Endothelial cell of umbilical vein (primary cell): ENCODE measurements around the gene KIF5C. TPM values are rescaled to one million over a fixed set of nuclear protein-coding genes. Genes with fewer than 3 reads are reported as not detected.

Experiments used
- BruUV-seq: library from RNA; stranded (reverse); fragments of 400-500 nt; replicated peaks from 2 replicates; lab custom pipeline; 2021; lab: Mats Ljungman, UMichigan
- CTCF ChIA-PET: fragments of 300-600, 350-600 bp; sonication (Branson Sonifier 250); formaldehyde crosslinking; loops from one replicate; lab custom pipeline; 2021; ENCODE audit warnings: antibody characterized with exemption, inconsistent platforms; lab: Charles Lee
- POLR2A ChIA-PET: fragments of 300-600, 350-600 bp; sonication (Branson Sonifier 250); formaldehyde crosslinking; loops from one replicate; lab custom pipeline; 2021; ENCODE audit warnings: antibody characterized with exemption, inconsistent platforms; lab: Charles Lee
- DNase-seq: peaks from one replicate; pipeline ENCODE4 v3.0.0-alpha.2; 2011; ENCODE audit warnings: low read depth, low spot score
- FAIRE-seq: peaks from 2 replicates; lab custom pipeline; 2011; peaks lifted over from hg19 to GRCh38; lab: Jason Lieb, UNC
- H2AFZ ChIP-seq: 2 replicates; pipeline ENCODE4 v1.6.0; 2012; ENCODE audit warnings: low read depth, low read length, control low read depth, inconsistent platforms
- H3K27ac ChIP-seq: 2 replicates; pipeline ENCODE4 v1.5.1; 2011; ENCODE audit warnings: low read depth, mild to moderate bottlenecking, control low read depth, low read length, moderate library complexity; ENCODE audit not compliant: insufficient read depth
- H3K27me3 ChIP-seq, 2 experiments: 2 replicates each; pipeline versions ENCODE4 v1.6.0 to v1.6.1; 2011; ENCODE audit warnings: low read length in 2 of 2, mixed read lengths in 1 of 2; ENCODE audit not compliant: control insufficient read depth in 2 of 2, insufficient read depth in 2 of 2
- H3K36me3 ChIP-seq, 2 experiments: 2 replicates in 1 of 2; 3 replicates in 1 of 2; pipeline ENCODE4 v1.5.1; 2011; ENCODE audit warnings: low read length in 2 of 2, mild to moderate bottlenecking in 1 of 2, moderate library complexity in 1 of 2; ENCODE audit not compliant: control insufficient read depth in 2 of 2, insufficient read depth in 2 of 2; ENCODE audit errors: extremely low read depth in 1 of 2
- H3K4me1 ChIP-seq: 3 replicates; pipeline ENCODE4 v1.5.1; 2011; ENCODE audit warnings: mild to moderate bottlenecking, low read length; ENCODE audit not compliant: control insufficient read depth, insufficient read depth; ENCODE audit errors: extremely low read depth
- H3K4me2 ChIP-seq: 2 replicates; pipeline ENCODE4 v1.6.1; 2011; ENCODE audit warnings: low read length, control low read depth, mixed read lengths; ENCODE audit not compliant: insufficient read depth
- H3K4me3 ChIP-seq, 3 experiments: fragments of 200-600 bp in 1 of 3; sonication (generic), shearing (Covaris generic) in 1 of 3; replicated peaks in 1 of 3; 2 replicates each; pipeline ENCODE4 v1.5.1; 2011 to 2016; ENCODE audit warnings: control low read depth in 3 of 3, low read length in 3 of 3, mild to moderate bottlenecking in 2 of 3, inconsistent platforms in 1 of 3, low read depth in 1 of 3, moderate library complexity in 1 of 3; ENCODE audit not compliant: insufficient read depth in 1 of 3
- H3K79me2 ChIP-seq: 2 replicates; pipeline ENCODE4 v1.6.0; 2012; ENCODE audit warnings: low read length, inconsistent platforms; ENCODE audit not compliant: control insufficient read depth, insufficient read depth
- H3K9ac ChIP-seq: replicated peaks from 2 replicates; pipeline ENCODE3; 2011; ENCODE audit warnings: low read length, control low read depth; ENCODE audit not compliant: insufficient read depth; ENCODE audit errors: extremely low read depth
- H3K9me1 ChIP-seq: replicated peaks from 3 replicates; pipeline ENCODE4 v1.6.0; 2011; ENCODE audit warnings: mild to moderate bottlenecking, low read length; ENCODE audit not compliant: control insufficient read depth, insufficient read depth; ENCODE audit errors: extremely low read depth
- H3K9me3 ChIP-seq: replicated peaks from 2 replicates; pipeline ENCODE4 v1.5.1; 2012; ENCODE audit warnings: low read length, inconsistent platforms; ENCODE audit not compliant: control insufficient read depth, insufficient read depth
- H4K20me1 ChIP-seq: replicated peaks from 2 replicates; pipeline ENCODE3; 2011; ENCODE audit warnings: mild to moderate bottlenecking, low read length; ENCODE audit not compliant: control insufficient read depth, insufficient read depth; ENCODE audit errors: extremely low read depth
- CTCF ChIP-seq, 2 donors: IDR thresholded peaks; 1 replicate in 1 of 2; 2 replicates in 1 of 2; pipeline ENCODE4 v1.5.1; 2011; ENCODE audit warnings: low read length in 2 of 2, mild to moderate bottlenecking in 2 of 2, moderate library complexity in 2 of 2, control low read depth in 1 of 2, inconsistent platforms in 1 of 2, low read depth in 1 of 2; ENCODE audit not compliant: insufficient read depth in 1 of 2; ENCODE audit errors: extremely low read depth in 1 of 2
- EZH2 ChIP-seq: IDR thresholded peaks from 2 replicates; pipeline ENCODE4 v1.6.1; 2012; ENCODE audit warnings: borderline replicate concordance, low read depth, mild to moderate bottlenecking, moderate library complexity, low read length, inconsistent platforms; ENCODE audit not compliant: severe bottlenecking
- FOS ChIP-seq: IDR thresholded peaks from 2 replicates; pipeline ENCODE4 v1.6.1; 2011; ENCODE audit warnings: mild to moderate bottlenecking, low read length, moderate library complexity, borderline replicate concordance; ENCODE audit not compliant: insufficient read depth
- GATA2 ChIP-seq: IDR thresholded peaks from 2 replicates; pipeline ENCODE4 v1.7.0; 2011; ENCODE audit warnings: low read depth, mild to moderate bottlenecking, moderate library complexity, mixed read lengths, low read length; ENCODE audit not compliant: insufficient read length, insufficient read depth
- JUN ChIP-seq: IDR thresholded peaks from 2 replicates; pipeline ENCODE4 v1.6.1; 2011; ENCODE audit warnings: borderline replicate concordance, low read depth; ENCODE audit not compliant: insufficient read length, insufficient read depth
- MYC ChIP-seq: IDR thresholded peaks from one replicate; pipeline ENCODE4 v1.6.1; 2011; ENCODE audit warnings: mild to moderate bottlenecking, low read depth, low read length
- POLR2A ChIP-seq: IDR thresholded peaks from 2 replicates; pipeline ENCODE4 v1.6.1; 2012; ENCODE audit warnings: low read depth, mild to moderate bottlenecking, control low read depth, low read length
- POLR2AphosphoS5 ChIP-seq: IDR thresholded peaks from 2 replicates; pipeline ENCODE4 v1.6.1; 2012; ENCODE audit warnings: low read depth, mild to moderate bottlenecking, control low read depth, low read length, moderate library complexity; ENCODE audit not compliant: insufficient read depth
- dilution Hi-C: fragments of 300-500 bp; cut with MboI; formaldehyde crosslinking; loops from one replicate; pipeline ENCODE4 v1.15.0; 2019; ENCODE audit warnings: low sequenced_read_pairs; ENCODE audit not compliant: extremely low pct_ligation_motif_present
- intact Hi-C: fragments of 100-400 bp; cut with micrococcal nuclease; formaldehyde crosslinking; loops from one replicate; pipeline ENCODE4 v1.10.0; 2022
- polyA plus RNA-seq, 4 experiments: library from polyadenylated mRNA; depleted of rRNA in 3 of 4; stranded (reverse) in 3 of 4; unstranded in 1 of 4; fragments of >200 nt; gene quantifications; 2 replicates each; pipeline versions ENCODE4 v1.2.1 to v1.2.3, GENCODE V29; 2011 to 2012; ENCODE audit warnings: missing spikeins in 1 of 4
- total RNA-seq: library from RNA; stranded (reverse); gene quantifications from 2 replicates; pipeline ENCODE4 v1.2.3, GENCODE V29; 2021
- TF ChIP-seq, protein P1 (sequence below): IDR thresholded peaks from 2 replicates; pipeline ENCODE4 v1.6.1; 2011; ENCODE audit not compliant: insufficient read depth, insufficient read length

Gene KIF5C
- total and polyA plus RNA-seq, 2 donors (not counting 3 experiments of a cell fraction or from before 2014, with no cell fraction given) = 0.01 to 0.55 TPM

DNA sequence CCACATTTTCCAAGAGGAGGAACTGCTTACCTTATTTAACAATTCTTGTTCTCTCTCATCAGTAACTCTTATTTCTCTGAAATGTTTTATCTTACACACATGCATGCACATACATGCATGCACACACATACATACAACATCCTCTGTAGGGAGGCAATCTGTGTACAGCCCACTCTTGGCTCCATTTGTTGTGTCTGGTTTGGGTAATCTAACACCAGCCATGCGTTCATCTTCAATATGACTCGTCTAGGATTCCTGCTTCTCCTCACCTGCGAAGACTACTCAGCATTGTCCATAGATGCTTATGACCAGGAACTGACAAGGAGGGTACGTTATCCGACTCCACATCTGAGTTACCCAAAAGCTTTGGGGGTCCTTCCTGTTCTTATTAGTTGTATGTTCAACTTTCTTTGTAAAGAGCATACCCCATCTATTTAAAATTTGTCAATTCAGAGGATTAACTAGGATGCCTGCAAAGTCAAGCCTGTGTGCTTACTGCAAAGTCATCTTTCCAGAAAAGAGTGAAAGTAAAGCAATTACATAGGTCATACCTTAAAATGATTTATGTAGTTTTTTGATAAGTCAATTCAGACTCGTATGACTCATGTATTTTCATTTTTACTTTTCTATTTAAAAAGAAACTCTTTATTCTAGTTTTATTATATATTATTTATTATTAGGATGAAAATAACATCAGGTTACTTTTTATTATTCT, 181.7 kb downstream of the KIF5C start:
- no peaks in the 10 kb centered on the region for H3K9me1 ChIP-seq
- H3K79me2 ChIP-seq = no peaks in the 10 kb centered on the region
- DNase-seq (no peak), FAIRE-seq (no peak)
- no peak overlapping the region for H3K4me3 ChIP-seq
- intact Hi-C loops (no loop called here), dilution Hi-C loops (no loop called here)
- H3K36me3 ChIP-seq = no peaks in the 10 kb centered on the region
- H3K4me2 ChIP-seq = no peak overlapping the region
- no peaks in the 10 kb centered on the region for H3K4me1 ChIP-seq
- CTCF ChIA-PET = no interaction called here
- POLR2A ChIA-PET = no interaction called here
- H4K20me1 ChIP-seq = no peaks in the 10 kb centered on the region
- TF ChIP-seq GATA2 = no peak
- TF ChIP-seq, protein P1, sequence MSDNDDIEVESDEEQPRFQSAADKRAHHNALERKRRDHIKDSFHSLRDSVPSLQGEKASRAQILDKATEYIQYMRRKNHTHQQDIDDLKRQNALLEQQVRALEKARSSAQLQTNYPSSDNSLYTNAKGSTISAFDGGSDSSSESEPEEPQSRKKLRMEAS = no peak
- no peak for TF ChIP-seq POLR2AphosphoS5
- no peak for TF ChIP-seq JUN
- no peak for TF ChIP-seq FOS
- TF ChIP-seq POLR2A = no peak
- no peak for TF ChIP-seq EZH2
- no peak for TF ChIP-seq CTCF (IDR thresholded peaks at IDR 0.05; ENCODE audit: extremely low read depth in 1 of 2, insufficient read depth in 1 of 2, low read depth in 1 of 2, low read length in 2 of 2)
- TF ChIP-seq MYC = no peak
- no peak overlapping the region for H3K9ac ChIP-seq
- peaks cover 0 to 3% of the 10 kb centered on the region in 2 experiments for H3K27me3 ChIP-seq
- no peaks in the 10 kb centered on the region for H3K9me3 ChIP-seq
- H3K27ac ChIP-seq = no peak overlapping the region
- no TSS peak for BruUV-seq
- no peak overlapping the region for H2AFZ ChIP-seq
